PC-3 (cell line): ENCODE measurements around the gene SARM1. TPM values are rescaled to one million over a fixed set of nuclear protein-coding genes. Genes with fewer than 3 reads are reported as not detected.

Source experiments
- ATAC-seq: fragments of 200-7000 bp; cut with Tn5 transposase; 2 replicates; pipeline ENCODE4 v1.9.1; 2020; ENCODE audit warnings: mild to moderate bottlenecking, moderate library complexity
- BruUV-seq: library from RNA; stranded (reverse); fragments of 400-500 nt; replicated peaks from 2 replicates; lab custom pipeline; 2021; lab: Mats Ljungman, UMichigan
- CTCF ChIA-PET: fragments of 300-600 bp; sonication (Branson Sonifier 250); formaldehyde crosslinking; loops from one replicate; lab custom pipeline; 2022; ENCODE audit warnings: antibody characterized with exemption; lab: Charles Lee
- POLR2A ChIA-PET: fragments of 300-600 bp; sonication (Branson Sonifier 250); formaldehyde crosslinking; loops from one replicate; lab custom pipeline; 2022; ENCODE audit warnings: antibody characterized with exemption; ENCODE audit not compliant: unreplicated experiment; lab: Charles Lee
- DNase-seq: peaks from one replicate; pipeline ENCODE4 v3.0.0-alpha.2; 2015
- H2AFZ ChIP-seq: fragments of 300-600 bp; sonication (generic); 2 replicates; pipeline ENCODE4 v1.6.0; 2016; ENCODE audit warnings: antibody characterized with exemption, low read length
- H3F3A ChIP-seq: fragments of 300-600 bp; sonication (generic); one replicate; pipeline ENCODE4 v1.6.0; 2017; ENCODE audit warnings: antibody characterized with exemption, low read length, control low read depth, mild to moderate bottlenecking; ENCODE audit not compliant: unreplicated experiment
- H3K27ac ChIP-seq: fragments of 300-600 bp; sonication (generic); 2 replicates; pipeline ENCODE4 v1.5.1; 2016; ENCODE audit warnings: mild to moderate bottlenecking, low read length
- H3K27me3 ChIP-seq: fragments of 300-600 bp; sonication (generic); 2 replicates; pipeline ENCODE4 v1.6.1; 2016; ENCODE audit warnings: low read length, mixed read lengths
- H3K36me3 ChIP-seq: fragments of 300-600 bp; sonication (generic); 2 replicates; pipeline ENCODE4 v1.6.1; 2016; ENCODE audit warnings: low read depth, mixed run types, low read length, mixed read lengths
- H3K4me1 ChIP-seq: fragments of 300-600 bp; sonication (generic); 2 replicates; pipeline ENCODE4 v1.5.1; 2016; ENCODE audit warnings: low read length; ENCODE audit not compliant: insufficient read depth
- H3K4me2 ChIP-seq: fragments of 300-600 bp; sonication (generic); 2 replicates; pipeline ENCODE4 v1.6.0; 2016; ENCODE audit warnings: low read length
- H3K4me3 ChIP-seq: fragments of 300-600 bp; sonication (generic); 2 replicates; pipeline ENCODE4 v1.5.1; 2016; ENCODE audit warnings: mild to moderate bottlenecking, low read length, mixed read lengths
- H3K79me2 ChIP-seq: fragments of 300-600 bp; sonication (generic); 2 replicates; pipeline ENCODE4 v1.6.1; 2017; ENCODE audit warnings: low read length, mixed read lengths
- H3K9ac ChIP-seq: fragments of 300-600 bp; sonication (generic); 2 replicates; pipeline ENCODE4 v1.6.0; 2016; ENCODE audit warnings: mild to moderate bottlenecking, low read length
- H3K9me2 ChIP-seq: fragments of 300-600 bp; sonication (generic); replicated peaks from 2 replicates; pipeline ENCODE4 v1.6.1; 2016; ENCODE audit warnings: mixed run types, low read length, mixed read lengths
- H3K9me3 ChIP-seq: fragments of 300-600 bp; sonication (generic); 2 replicates; pipeline ENCODE4 v1.6.1; 2016; ENCODE audit warnings: low read length, mixed read lengths
- H4K20me1 ChIP-seq: fragments of 300-600 bp; sonication (generic); 2 replicates; pipeline ENCODE4 v1.6.1; 2016; ENCODE audit warnings: low read length, mixed read lengths
- EZH2 ChIP-seq: fragments of 300-600 bp; sonication (generic); IDR thresholded peaks from one replicate; pipeline ENCODE4 v1.6.1; 2017; ENCODE audit warnings: antibody characterized with exemption, mild to moderate bottlenecking, low read length; ENCODE audit not compliant: unreplicated experiment
- EZH2phosphoT487 ChIP-seq: fragments of 300-600 bp; sonication (generic); IDR thresholded peaks from 2 replicates; pipeline ENCODE4 v1.6.1; 2018; ENCODE audit warnings: mild to moderate bottlenecking, antibody characterized with exemption, low read length, borderline replicate concordance
- intact Hi-C: fragments of 100-400 bp; cut with micrococcal nuclease; formaldehyde crosslinking; loops from 2 replicates; pipeline ENCODE4 v1.9.0; 2023
- total RNA-seq: library from RNA; depleted of rRNA; stranded (reverse); fragments of >200 nt; gene quantifications from 2 replicates; pipeline ENCODE4 v1.2.3, GENCODE V29; 2014
- TF ChIP-seq, protein P1 (sequence below): fragments of 300-600 bp; sonication (generic); conservative IDR thresholded peaks from 2 replicates; pipeline ENCODE4 v1.5.1; 2017; ENCODE audit warnings: antibody characterized with exemption, low read depth, mild to moderate bottlenecking, low read length

The SARM1 gene
- total RNA-seq, 1 experiment from 2014 or later: 6.7 TPM

- ATAC-seq: no peak
- BruUV-seq: no TSS peak
- Histone ChIP-seq H4K20me1 (no peaks in the 10 kb centered on the region), H3K79me2 (no peaks in the 10 kb centered on the region), H3K36me3 (no peaks in the 10 kb centered on the region), H3K4me3 (no peak overlapping the region), H3K9me3 (no peaks in the 10 kb centered on the region), H3K27ac (no peak overlapping the region), H3F3A (no peaks in the 10 kb centered on the region), H3K9me2 (no peaks in the 10 kb centered on the region), H3K4me1 (peaks cover 9% of the 10 kb centered on the region), H3K9ac (no peak overlapping the region), H2AFZ (no peak overlapping the region), H3K27me3 (no peaks in the 10 kb centered on the region), H3K4me2 (no peak overlapping the region)
- no peak for TF ChIP-seq EZH2
- no peak for DNase-seq
- intact Hi-C loops: no loop called here
- POLR2A ChIA-PET: no interaction called here
- CTCF ChIA-PET: no interaction called here
Observed at GRCh38 chr17:28397687-28398279, 26.3 kb downstream of the SARM1 start.

DNA sequence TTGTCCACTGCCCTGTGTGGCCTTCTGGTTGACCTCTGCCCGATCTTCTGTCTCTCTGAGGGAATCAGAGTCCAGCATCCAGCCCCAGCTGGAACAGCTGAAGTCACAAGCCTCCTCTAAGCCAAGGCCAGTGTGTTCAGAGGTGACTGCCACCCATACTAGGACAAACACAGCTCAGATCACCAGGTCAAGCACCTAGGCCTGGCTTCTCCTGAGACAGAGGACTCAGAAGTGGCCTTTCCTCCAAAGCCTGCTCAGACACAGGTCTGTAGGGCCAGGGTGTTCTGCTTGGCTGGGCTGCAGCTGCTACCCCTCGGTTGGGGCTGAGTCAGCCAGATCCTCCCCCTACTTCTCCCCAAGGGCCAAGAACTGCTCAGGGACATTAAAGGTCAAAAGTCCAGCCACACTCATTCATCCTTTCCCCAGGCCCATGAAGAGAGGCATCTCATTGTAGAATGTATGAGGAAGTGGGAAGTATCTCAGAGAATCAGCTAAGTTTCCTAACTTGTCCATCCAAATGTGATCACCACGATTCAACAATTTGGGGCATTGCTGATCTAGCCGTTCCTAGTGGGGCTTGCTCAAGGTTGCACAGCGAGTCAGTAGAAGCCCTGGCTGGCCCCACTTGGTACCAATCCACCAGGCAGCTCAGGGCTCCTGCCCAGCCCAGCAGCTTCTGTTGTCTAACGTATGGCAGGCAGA lies 26.9 kb downstream of the SARM1 start:
- no peak for DNase-seq
- H3F3A ChIP-seq: no peaks in the 10 kb centered on the region
- no peaks in the 10 kb centered on the region for H3K9me3 ChIP-seq
- no peak overlapping the region for H2AFZ ChIP-seq
- H3K4me1 ChIP-seq: peaks cover 9% of the 10 kb centered on the region
- no peak overlapping the region for H3K4me2 ChIP-seq
- BruUV-seq: TSS peak; percentile 1
- ATAC-seq: no peak
- POLR2A ChIA-PET: no interaction called here
- no peaks in the 10 kb centered on the region for H4K20me1 ChIP-seq
- no peak overlapping the region for H3K9ac ChIP-seq
- intact Hi-C loops: no loop called here
- no peaks in the 10 kb centered on the region for H3K36me3 ChIP-seq
- no peak overlapping the region for H3K27ac ChIP-seq
- H3K79me2 ChIP-seq: no peaks in the 10 kb centered on the region
- H3K9me2 ChIP-seq: no peaks in the 10 kb centered on the region
- no peak overlapping the region for H3K4me3 ChIP-seq
- CTCF ChIA-PET: no interaction called here
- no peaks in the 10 kb centered on the region for H3K27me3 ChIP-seq
- TF ChIP-seq, protein P1, sequence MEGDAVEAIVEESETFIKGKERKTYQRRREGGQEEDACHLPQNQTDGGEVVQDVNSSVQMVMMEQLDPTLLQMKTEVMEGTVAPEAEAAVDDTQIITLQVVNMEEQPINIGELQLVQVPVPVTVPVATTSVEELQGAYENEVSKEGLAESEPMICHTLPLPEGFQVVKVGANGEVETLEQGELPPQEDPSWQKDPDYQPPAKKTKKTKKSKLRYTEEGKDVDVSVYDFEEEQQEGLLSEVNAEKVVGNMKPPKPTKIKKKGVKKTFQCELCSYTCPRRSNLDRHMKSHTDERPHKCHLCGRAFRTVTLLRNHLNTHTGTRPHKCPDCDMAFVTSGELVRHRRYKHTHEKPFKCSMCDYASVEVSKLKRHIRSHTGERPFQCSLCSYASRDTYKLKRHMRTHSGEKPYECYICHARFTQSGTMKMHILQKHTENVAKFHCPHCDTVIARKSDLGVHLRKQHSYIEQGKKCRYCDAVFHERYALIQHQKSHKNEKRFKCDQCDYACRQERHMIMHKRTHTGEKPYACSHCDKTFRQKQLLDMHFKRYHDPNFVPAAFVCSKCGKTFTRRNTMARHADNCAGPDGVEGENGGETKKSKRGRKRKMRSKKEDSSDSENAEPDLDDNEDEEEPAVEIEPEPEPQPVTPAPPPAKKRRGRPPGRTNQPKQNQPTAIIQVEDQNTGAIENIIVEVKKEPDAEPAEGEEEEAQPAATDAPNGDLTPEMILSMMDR: no peak
- TF ChIP-seq EZH2 (no peak), EZH2phosphoT487 (no peak)

DNA sequence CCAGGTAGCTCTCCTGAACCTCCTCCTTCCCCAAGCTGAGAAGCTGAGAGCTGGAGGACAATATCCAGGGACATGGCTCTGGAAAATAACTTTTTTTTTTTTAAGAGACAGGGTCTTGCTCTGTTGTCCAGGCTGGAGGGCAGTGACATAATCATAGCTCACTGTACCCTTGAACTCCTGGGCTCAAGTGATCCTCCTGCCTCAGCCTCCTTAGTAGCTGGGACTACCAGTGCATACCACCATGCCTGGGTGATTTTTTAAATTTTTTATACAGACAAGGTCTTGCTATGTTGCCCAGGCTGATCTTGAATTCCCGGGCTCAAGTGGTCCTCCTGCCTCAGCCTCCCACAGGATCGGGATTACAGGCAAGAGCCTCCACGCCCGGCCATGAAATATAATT lies 28.3 kb downstream of the SARM1 start:
- H2AFZ ChIP-seq: no peak overlapping the region
- no peaks in the 10 kb centered on the region for H3F3A ChIP-seq
- ATAC-seq (no peak), DNase-seq (no peak)
- H3K9me3 ChIP-seq: no peaks in the 10 kb centered on the region
- no TSS peak for BruUV-seq
- no peak overlapping the region for H3K4me3 ChIP-seq
- no peaks in the 10 kb centered on the region for H3K36me3 ChIP-seq
- H4K20me1 ChIP-seq: no peaks in the 10 kb centered on the region
- no peaks in the 10 kb centered on the region for H3K9me2 ChIP-seq
- no peak overlapping the region for H3K27ac ChIP-seq
- intact Hi-C loops: loop anchor here (10.0 kb wide), 1 partner anchor 145 kb away; no protein-coding TSS in a partner anchor
- ChIA-PET POLR2A (no interaction called here), CTCF (interaction anchor here (0.5 kb wide), 1 partner anchor 152 kb away, joined by 3 read pairs; no protein-coding TSS in a partner anchor)
- no peak overlapping the region for H3K4me2 ChIP-seq
- no peak for TF ChIP-seq EZH2phosphoT487
- TF ChIP-seq EZH2: no peak
- TF ChIP-seq, protein P1: no peak
- peaks cover 13% of the 10 kb centered on the region for H3K4me1 ChIP-seq
- no peaks in the 10 kb centered on the region for H3K27me3 ChIP-seq
- no peak overlapping the region for H3K9ac ChIP-seq
- H3K79me2 ChIP-seq: peaks cover 12% of the 10 kb centered on the region; the same call in 1 of the 2 replicates
